HG03108 (cell line): Measurements from ENCODE around the gene SYCE3.
A peak's percentile ranks its signal among the peaks of the same experiment; 100 is the strongest.

Source experiments
- ATAC-seq: cut with Tn5 transposase; IDR thresholded peaks from one replicate; pipeline ENCODE4 v1.9.1; 2021; ENCODE audit warnings: moderate library complexity; ENCODE audit not compliant: unreplicated experiment

The SYCE3 gene

GRCh38 chr22:50532824-50533796 lies 29.6 kb downstream of the SYCE3 start:
- ATAC-seq = no peak

- no peak for ATAC-seq
Measured at GRCh38 chr22:50531962-50532674, 30.6 kb downstream of the SYCE3 start.

- ATAC-seq = no peak
Measured at GRCh38 chr22:50531546-50531961, 31.2 kb downstream of the SYCE3 start.

DNA sequence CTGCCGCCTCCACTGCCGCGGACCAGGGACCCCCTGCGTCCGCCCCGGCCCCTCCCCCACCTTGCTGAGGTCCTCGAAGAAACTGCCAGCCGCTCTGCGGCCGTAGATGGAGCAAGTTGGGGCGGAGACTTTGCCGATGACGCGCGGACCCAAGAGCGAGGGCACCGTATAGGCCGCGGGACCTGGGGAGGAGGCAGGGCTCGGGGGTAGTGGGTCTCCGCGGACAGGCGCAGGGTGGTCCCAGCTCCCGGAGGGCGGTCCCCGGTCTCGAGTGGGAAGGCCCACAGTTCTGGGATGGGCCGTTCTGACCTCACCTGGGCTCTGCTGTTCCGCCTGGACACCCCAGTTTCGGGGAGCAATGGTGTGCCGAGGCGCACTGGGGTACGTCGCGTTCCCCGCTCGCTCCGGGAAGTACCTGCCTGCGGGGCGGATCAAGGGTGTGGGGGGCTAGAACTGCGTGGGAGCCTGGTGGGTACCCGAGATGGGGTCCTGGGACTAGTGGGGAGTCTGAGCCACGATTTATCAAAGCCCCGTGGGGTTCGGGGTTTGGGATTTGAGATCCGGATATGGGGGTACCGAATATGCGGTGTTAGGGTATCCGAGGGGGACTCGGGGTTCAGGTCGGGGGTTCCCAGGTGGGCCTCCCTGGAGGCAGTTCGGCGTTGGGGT lies 31.7 kb downstream of the SYCE3 start:
- ATAC-seq = peak; percentile 19

- no peak for ATAC-seq
Measured at GRCh38 chr22:50530580-50530876, 32.2 kb downstream of the SYCE3 start.

- peak; percentile 11 for ATAC-seq
Measured at GRCh38 chr22:50529897-50530579, 32.7 kb downstream of the SYCE3 start, which contains the start of gene TYMP. TSS of gene TYMP (minus strand) at chr22:50530012. CDS start at chr22:50529709, 303 bp downstream.

DNA sequence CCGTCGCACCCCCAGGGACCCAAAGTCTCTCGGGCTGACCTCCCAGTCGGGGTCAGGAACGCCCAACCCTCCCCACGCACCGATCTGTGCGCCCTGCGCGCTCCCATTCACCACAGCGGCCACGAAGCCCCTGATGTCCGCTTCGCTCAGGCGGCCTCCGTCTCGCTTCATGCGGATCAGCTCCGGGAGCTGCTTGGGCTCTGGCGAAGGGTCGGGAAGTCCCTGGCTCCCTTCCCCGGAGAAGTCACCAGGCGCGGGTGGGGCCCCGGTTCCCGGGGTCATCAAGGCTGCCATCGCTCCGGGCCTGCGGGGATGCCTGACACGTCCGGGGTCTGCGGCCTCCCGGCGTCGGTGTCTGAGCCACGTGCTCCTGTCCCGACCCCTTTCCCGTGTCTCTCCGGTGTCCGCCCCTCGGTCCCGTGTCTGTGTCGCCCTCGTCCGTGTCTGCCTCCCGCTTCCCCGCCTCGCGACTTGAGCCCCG lies 33.3 kb downstream of the SYCE3 start:
- no peak for ATAC-seq

DNA sequence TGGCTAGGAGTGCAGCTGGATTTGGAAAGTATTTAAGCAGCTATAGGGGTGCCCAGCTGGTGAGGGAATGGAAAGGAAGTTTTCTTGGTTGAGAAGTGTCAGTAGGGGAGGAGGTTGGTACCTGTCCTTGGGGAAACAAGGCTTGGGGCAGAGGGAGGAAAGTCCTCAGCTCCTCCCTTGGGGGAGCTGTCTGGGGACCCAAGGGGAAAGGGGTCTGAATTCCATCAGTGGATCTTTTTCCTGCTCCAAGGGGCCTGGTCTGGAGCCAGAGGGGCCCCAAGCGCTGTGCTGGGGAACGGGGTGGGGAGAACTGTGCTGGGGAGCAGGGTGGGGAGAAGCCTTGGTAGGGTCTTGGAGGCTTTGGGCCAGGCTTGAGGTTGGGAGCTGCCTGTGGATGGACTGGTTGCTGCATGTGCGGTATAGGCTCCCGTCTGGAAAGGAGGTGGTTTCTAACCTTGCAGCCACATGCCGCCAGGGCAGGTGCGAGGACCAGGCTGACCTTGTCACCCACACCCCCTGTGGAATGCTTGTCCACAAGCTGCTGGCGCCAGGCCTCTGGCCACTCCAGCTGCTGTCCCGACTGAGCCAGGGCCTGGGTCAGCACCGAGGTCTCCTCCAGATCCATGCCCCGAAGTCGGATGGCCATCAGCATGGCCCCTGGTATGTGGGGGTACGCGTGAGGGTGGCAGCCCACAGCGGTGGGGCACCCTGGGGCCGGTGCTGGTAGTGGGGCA lies 33.9 kb downstream of the SYCE3 start:
- no peak for ATAC-seq

- no peak for ATAC-seq
Measured at GRCh38 chr22:50527921-50528681, 34.6 kb downstream of the SYCE3 start.

DNA sequence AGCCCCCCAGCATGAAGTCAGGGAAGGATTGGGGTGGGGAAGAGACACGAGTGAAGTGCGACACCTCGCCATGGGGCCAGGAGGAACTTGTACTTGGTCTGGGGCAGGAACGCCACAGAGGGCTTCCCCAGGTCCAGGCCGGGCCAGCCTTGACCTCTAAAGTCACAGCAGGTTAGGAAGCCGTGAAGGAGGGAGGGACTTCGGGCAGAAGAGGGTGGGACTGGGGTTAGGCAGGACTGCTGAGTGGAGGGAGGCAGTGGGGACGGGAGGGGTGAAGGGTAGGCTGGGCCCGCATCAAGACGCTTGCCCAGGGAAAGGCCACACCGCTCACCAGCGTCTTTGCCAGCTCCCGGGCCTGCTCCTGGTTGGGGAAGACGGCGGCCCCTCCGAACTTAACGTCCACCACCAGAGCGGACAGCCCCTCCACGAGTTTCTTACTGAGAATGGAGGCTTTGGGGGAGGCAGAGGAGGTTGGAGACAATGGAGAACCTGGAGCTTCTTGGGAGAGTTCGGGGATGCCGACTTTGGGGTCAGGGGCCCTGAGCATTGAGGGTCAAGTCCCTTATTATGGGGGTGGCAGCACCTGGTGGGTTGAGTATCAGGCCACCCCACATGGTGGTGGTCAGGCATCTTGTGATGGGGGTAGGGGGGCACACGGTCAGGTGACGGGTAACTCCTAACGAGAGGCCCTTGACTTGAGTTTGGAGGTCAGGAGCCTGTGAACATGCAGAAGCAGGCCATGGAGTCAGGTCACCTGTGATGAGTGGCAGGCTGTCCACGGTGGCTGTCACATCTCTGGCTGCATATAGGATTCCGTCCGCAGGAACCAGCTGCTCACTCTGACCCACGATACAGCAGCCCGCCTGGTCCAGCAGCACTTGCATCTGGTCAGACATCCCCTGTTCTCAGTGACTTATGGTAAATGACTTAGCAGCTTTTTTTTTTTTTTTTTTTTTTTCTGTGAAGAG lies 35.6 kb downstream of the SYCE3 start:
- no peak for ATAC-seq

- peak; percentile 25 for ATAC-seq
Measured at GRCh38 chr22:50526108-50526833, 36.4 kb downstream of the SYCE3 start.

GRCh38 chr22:50525858-50526107 lies 36.9 kb downstream of the SYCE3 start:
- peak; percentile 8 for ATAC-seq

GRCh38 chr22:50525104-50525857 lies 37.4 kb downstream of the SYCE3 start, which contains the start of gene SCO2:
TSS of gene SCO2 (minus strand) at chr22:50525598. CDS start at chr22:50524411, 1,187 bp downstream.
- ATAC-seq = peak; percentile 19

DNA sequence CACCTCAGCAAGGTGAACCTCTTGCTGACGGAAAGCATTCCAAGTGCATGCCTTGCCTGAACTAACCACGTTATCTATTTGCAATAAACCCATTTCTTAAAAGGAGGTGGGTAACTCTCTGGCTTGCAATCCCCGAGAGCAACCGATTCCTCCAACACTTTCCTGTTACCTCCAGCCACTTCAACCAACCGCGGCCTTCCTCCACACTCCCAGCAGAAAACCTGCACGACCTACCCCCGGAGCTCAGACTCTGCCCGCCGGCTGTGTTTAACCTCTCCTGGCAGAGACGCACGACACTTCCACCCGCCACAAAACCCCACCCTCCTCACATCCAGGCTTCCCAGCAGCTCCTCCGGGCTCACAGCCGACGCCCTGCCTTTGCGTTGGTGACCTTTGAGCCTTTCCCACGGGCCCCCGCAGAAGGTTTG lies 38.0 kb downstream of the SYCE3 start:
- ATAC-seq = no peak

DNA sequence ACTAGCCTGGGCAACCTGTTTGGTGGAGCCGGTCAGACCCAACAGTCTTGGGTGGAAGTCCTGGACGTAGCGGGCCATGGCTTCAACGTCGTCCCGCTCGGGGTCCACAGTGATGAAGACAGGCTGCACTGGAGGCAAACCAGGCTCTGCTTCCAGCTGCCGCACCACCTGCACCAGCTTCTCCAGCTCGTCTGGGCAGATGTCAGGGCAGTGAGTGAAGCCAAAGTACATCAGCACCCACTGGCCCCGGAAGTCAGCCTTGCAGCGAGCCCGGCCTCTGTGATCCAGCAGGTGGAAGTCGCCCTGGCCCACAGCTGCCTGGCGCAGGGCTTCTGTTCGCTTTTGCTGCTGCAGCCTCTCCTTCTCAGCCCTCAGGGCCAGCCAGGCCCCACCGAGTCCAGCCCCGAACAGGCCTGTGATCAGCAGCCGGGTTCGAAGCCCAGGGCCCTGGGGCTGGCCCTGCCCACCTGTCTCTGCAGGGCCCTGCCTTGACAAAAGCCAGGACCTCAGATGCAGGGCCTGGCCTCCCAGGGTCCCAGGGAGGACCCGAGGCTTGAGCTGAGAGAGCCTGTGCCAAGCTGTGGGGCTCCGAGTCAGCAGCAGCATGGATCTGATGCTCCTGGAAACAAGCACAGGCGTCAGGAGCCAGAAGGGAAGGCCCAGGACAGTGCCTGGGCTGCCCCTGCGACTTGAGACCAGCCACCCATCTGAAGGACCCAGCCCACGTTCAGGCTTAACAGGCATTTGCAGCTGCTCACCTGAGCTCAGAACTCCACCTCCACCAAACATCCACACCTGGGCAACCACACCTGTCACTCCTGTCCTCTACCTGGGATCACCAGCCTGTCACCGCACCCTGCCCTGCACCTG lies 38.7 kb downstream of the SYCE3 start:
- no peak for ATAC-seq

GRCh38 chr22:50523458-50523805 lies 39.3 kb downstream of the SYCE3 start:
- no peak for ATAC-seq
